GM23248 (cell line): ENCODE results near the gene TSPYL4.

Source experiments
- EZH2 ChIP-seq: fragments of 200-600 bp; sonication (generic); IDR thresholded peaks from 2 replicates; pipeline ENCODE4 v1.6.1; 2018; ENCODE audit warnings: antibody characterized with exemption, mild to moderate bottlenecking; ENCODE audit not compliant: insufficient read depth, poor library complexity, severe bottlenecking
- EZH2phosphoT487 ChIP-seq: fragments of 200-600 bp; sonication (generic); IDR thresholded peaks from 2 replicates; pipeline ENCODE4 v1.6.1; 2018; ENCODE audit warnings: antibody characterized with exemption, moderate library complexity, mild to moderate bottlenecking, low read depth; ENCODE audit not compliant: insufficient read depth

GRCh38 chr6:116205281-116205680 is 48.6 kb downstream of the TSPYL4 start:
- TF ChIP-seq EZH2: no peak
- no peak for TF ChIP-seq EZH2phosphoT487
